IMR-90 (cell line): ENCODE measurements around the gene TBX22. TPM values are rescaled to one million over a fixed set of nuclear protein-coding genes. Genes with fewer than 3 reads are reported as not detected.

Source experiments
- ATAC-seq: fragments of 200-7000 bp; cut with Tn5 transposase; 2 replicates; pipeline ENCODE4 v1.9.1; 2020; ENCODE audit warnings: low read depth, mild to moderate bottlenecking, moderate library complexity
- BruUV-seq: library from RNA; stranded (reverse); fragments of 400-500 nt; replicated peaks from 2 replicates; lab custom pipeline; 2021; lab: Mats Ljungman, UMichigan
- CTCF ChIA-PET: fragments of 300-600 bp; formaldehyde crosslinking; extraction: SDS; loops from one replicate; lab custom pipeline; 2021; ENCODE audit warnings: antibody characterized with exemption; lab: Yijun Ruan, JAX
- POLR2A ChIA-PET: fragments of 300-600 bp; sonication (Branson Sonifier 250); formaldehyde crosslinking; loops from one replicate; lab custom pipeline; 2022; ENCODE audit warnings: antibody characterized with exemption; ENCODE audit not compliant: unreplicated experiment; lab: Charles Lee
- DNase-seq: peaks from one replicate; pipeline ENCODE4 v3.0.0; 2013
- H2AFZ ChIP-seq: replicated peaks from 2 replicates; pipeline ENCODE3; 2013; ENCODE audit warnings: low read length, mild to moderate bottlenecking; ENCODE audit not compliant: poor library complexity
- H2AK5ac ChIP-seq: 2 replicates; pipeline ENCODE4 v1.6.1; 2013; ENCODE audit warnings: low read depth, low read length, inconsistent platforms
- H2AK9ac ChIP-seq: replicated peaks from 2 replicates; pipeline ENCODE3; 2013; ENCODE audit warnings: mild to moderate bottlenecking, low read depth, low read length, moderate library complexity; ENCODE audit not compliant: poor library complexity
- H2BK120ac ChIP-seq: 2 replicates; pipeline ENCODE4 v1.6.1; 2013; ENCODE audit warnings: low read depth, low read length, inconsistent platforms
- H2BK15ac ChIP-seq: 3 replicates; pipeline ENCODE4 v1.6.1; 2013; ENCODE audit warnings: low read depth, low read length, inconsistent platforms
- H2BK20ac ChIP-seq: 2 replicates; pipeline ENCODE4 v1.6.1; 2013; ENCODE audit warnings: low read depth, mild to moderate bottlenecking, inconsistent platforms, low read length, moderate library complexity
- H2BK5ac ChIP-seq: 2 replicates; pipeline ENCODE4 v1.6.1; 2013; ENCODE audit warnings: mild to moderate bottlenecking, low read depth, low read length, inconsistent platforms; ENCODE audit not compliant: poor library complexity, severe bottlenecking
- H3K14ac ChIP-seq: replicated peaks from 2 replicates; pipeline ENCODE4 v1.6.1; 2013; ENCODE audit warnings: low read depth, low read length, inconsistent platforms
- H3K18ac ChIP-seq: 2 replicates; pipeline ENCODE4 v1.6.1; 2013; ENCODE audit warnings: low read depth, low read length, control low read depth
- H3K23ac ChIP-seq: 2 replicates; pipeline ENCODE4 v1.6.1; 2013; ENCODE audit warnings: low read depth, low read length, inconsistent platforms
- H3K27ac ChIP-seq: 2 replicates; pipeline ENCODE4 v1.5.1; 2013; ENCODE audit warnings: mild to moderate bottlenecking, control low read depth, low read length; ENCODE audit not compliant: insufficient read depth
- H3K27me3 ChIP-seq: 2 replicates; pipeline ENCODE4 v1.6.1; 2013; ENCODE audit warnings: low read length; ENCODE audit not compliant: control insufficient read depth, insufficient read depth
- H3K36me3 ChIP-seq: 2 replicates; pipeline ENCODE4 v1.6.1; 2013; ENCODE audit warnings: low read length, mixed read lengths; ENCODE audit not compliant: control insufficient read depth, insufficient read depth
- H3K4ac ChIP-seq: 2 replicates; pipeline ENCODE4 v1.6.1; 2013; ENCODE audit warnings: low read depth, low read length, inconsistent platforms
- H3K4me1 ChIP-seq: 2 replicates; pipeline ENCODE4 v1.6.1; 2013; ENCODE audit warnings: low read length, mixed read lengths; ENCODE audit not compliant: control insufficient read depth, insufficient read depth
- H3K4me2 ChIP-seq: 2 replicates; pipeline ENCODE4 v1.6.1; 2013; ENCODE audit warnings: low read depth, mild to moderate bottlenecking, control low read depth, low read length, moderate library complexity
- H3K4me3 ChIP-seq: 2 replicates; pipeline ENCODE4 v1.5.1; 2013; ENCODE audit warnings: low read depth, mild to moderate bottlenecking, control low read depth, low read length, moderate library complexity; ENCODE audit not compliant: insufficient read depth
- H3K56ac ChIP-seq: 2 replicates; pipeline ENCODE4 v1.6.1; 2013; ENCODE audit warnings: low read length, inconsistent platforms; ENCODE audit not compliant: insufficient read depth; ENCODE audit errors: extremely low read depth
- H3K79me1 ChIP-seq, 2 experiments: 2 replicates each; pipeline ENCODE4 v1.6.1; 2013; ENCODE audit warnings: low read length in 2 of 2, inconsistent platforms in 1 of 2, low read depth in 1 of 2
- H3K9ac ChIP-seq: 2 replicates; pipeline ENCODE4 v1.6.1; 2013; ENCODE audit warnings: low read depth, low read length, control low read depth
- H3K9me1 ChIP-seq: 2 replicates; pipeline ENCODE4 v1.6.1; 2013; ENCODE audit warnings: low read length, inconsistent platforms; ENCODE audit not compliant: insufficient read depth
- H3K9me3 ChIP-seq: 2 replicates; pipeline ENCODE4 v1.6.1; 2013; ENCODE audit warnings: low read length; ENCODE audit not compliant: control insufficient read depth, insufficient read depth
- H4K20me1 ChIP-seq: 2 replicates; pipeline ENCODE4 v1.6.1; 2013; ENCODE audit warnings: low read length, inconsistent platforms; ENCODE audit not compliant: insufficient read depth
- H4K5ac ChIP-seq: 2 replicates; pipeline ENCODE4 v1.6.1; 2013; ENCODE audit warnings: mild to moderate bottlenecking, low read depth, low read length, control low read depth
- H4K8ac ChIP-seq, 2 experiments: 2 replicates each; pipeline ENCODE4 v1.6.1; 2013; ENCODE audit warnings: low read depth in 2 of 2, low read length in 2 of 2, control low read depth in 1 of 2, inconsistent platforms in 1 of 2
- H4K91ac ChIP-seq: 2 replicates; pipeline ENCODE4 v1.6.1; 2013; ENCODE audit warnings: low read depth, low read length, inconsistent platforms; ENCODE audit not compliant: insufficient read depth
- MAFK ChIP-seq: IDR thresholded peaks from 2 replicates; pipeline ENCODE4 v1.6.1; 2012; ENCODE audit warnings: low read depth, low read length, improper control_type of control experiment
- MXI1 ChIP-seq: IDR thresholded peaks from 2 replicates; pipeline ENCODE4 v1.6.1; 2012; ENCODE audit warnings: low read depth, mild to moderate bottlenecking, low read length, moderate library complexity, borderline replicate concordance
- WGBS, 2 experiments: methylation state at CpG; one replicate each; pipeline versions ENCODE4 v1.1.5 to v1.1.7; 2013; ENCODE audit warnings: missing lambda C conversion rate in 2 of 2; ENCODE audit not compliant: insufficient read length in 1 of 2; ENCODE audit errors: extremely low coverage in 2 of 2; 5-methylcytosine and 5-hydroxymethylcytosine counted together
- dilution Hi-C: fragments of 300-500 bp; cut with HindIII; formaldehyde crosslinking; loops from one replicate; pipeline ENCODE4 v1.14.3; 2018; ENCODE audit warnings: low sequenced_read_pairs; ENCODE audit not compliant: unreplicated experiment
- in situ Hi-C: fragments of 300-500 bp; cut with MboI; formaldehyde crosslinking; loops from 3 replicates; pipeline ENCODE4 v1.14.3; 2019; ENCODE audit warnings: low sequenced_read_pairs, inconsistent platforms, mixed read lengths
- intact Hi-C: fragments of 100-400 bp; cut with micrococcal nuclease; formaldehyde crosslinking; loops from 2 replicates; pipeline ENCODE4 v1.10.0; 2022
- polyA plus RNA-seq, 3 experiments: library from polyadenylated mRNA; depleted of rRNA; stranded (reverse); fragments of >200 nt; gene quantifications; 2 replicates each; pipeline ENCODE4 v1.2.3, GENCODE V29; 2012; ENCODE audit warnings: low replicate concordance in 1 of 3
- total RNA-seq: library from RNA; depleted of rRNA; stranded (reverse); fragments of >200 nt; gene quantifications from 2 replicates; pipeline ENCODE4 v1.2.3, GENCODE V29; 2012

Gene TBX22
- total and polyA plus RNA-seq, 2 of the 4 experiments (the other 2 are of a cell fraction) = not detected

- H4K91ac ChIP-seq = no peak overlapping the region
- WGBS, 2 experiments = 14% methylated on average over 1 of the region's 2 CpGs; no CpG with 5 or more reads in 1 of the 2 experiments
- H3K4me2 ChIP-seq = no peak overlapping the region
- no peak overlapping the region for H3K56ac ChIP-seq
- TF ChIP-seq MAFK (peak; percentile 75), MXI1 (no peak)
- no peak overlapping the region for H3K9ac ChIP-seq
- POLR2A ChIA-PET = no interaction called here
- in situ Hi-C loops = no loop called here
- H4K20me1 ChIP-seq = no peaks in the 10 kb centered on the region
- no peaks in the 10 kb centered on the region for H3K79me1 ChIP-seq
- no peak overlapping the region for H2BK15ac ChIP-seq
- ATAC-seq (no peak), DNase-seq (no peak)
- no peaks in the 10 kb centered on the region for H3K27me3 ChIP-seq
- H2BK5ac ChIP-seq = no peak overlapping the region
- BruUV-seq = no TSS peak
- intact Hi-C loops = no loop called here
- no peaks in the 10 kb centered on the region for H3K36me3 ChIP-seq
- no peak overlapping the region for H3K23ac ChIP-seq
- no peaks in the 10 kb centered on the region for H3K9me3 ChIP-seq
- CTCF ChIA-PET = no interaction called here
- no peaks in the 10 kb centered on the region for H3K4me1 ChIP-seq
- H2BK20ac ChIP-seq = no peak overlapping the region
- H3K4me3 ChIP-seq = no peak overlapping the region
- H3K14ac ChIP-seq = no peak overlapping the region
- no peaks in the 10 kb centered on the region for H3K9me1 ChIP-seq
- no peak overlapping the region for H2AK5ac ChIP-seq
- H2AFZ ChIP-seq = no peak overlapping the region
- dilution Hi-C loops = no loop called here
- H3K18ac ChIP-seq = no peak overlapping the region
- H3K4ac ChIP-seq = no peak overlapping the region
- H4K8ac ChIP-seq = no peak overlapping the region
- no peak overlapping the region for H2BK120ac ChIP-seq
- H3K27ac ChIP-seq = no peak overlapping the region
- no peak overlapping the region for H4K5ac ChIP-seq
- no peak overlapping the region for H2AK9ac ChIP-seq
Measured at GRCh38 chrX:80004458-80004857, 10.1 kb upstream of the TBX22 start.
